GM19193 (cell line): Measurements from ENCODE around the gene PDHX.

Source experiments
- POLR2A ChIP-seq: IDR thresholded peaks from 4 replicates; pipeline ENCODE4 v1.6.1; 2011; ENCODE audit not compliant: insufficient read depth, insufficient read length; ENCODE audit errors: extremely low read depth

The PDHX gene

DNA sequence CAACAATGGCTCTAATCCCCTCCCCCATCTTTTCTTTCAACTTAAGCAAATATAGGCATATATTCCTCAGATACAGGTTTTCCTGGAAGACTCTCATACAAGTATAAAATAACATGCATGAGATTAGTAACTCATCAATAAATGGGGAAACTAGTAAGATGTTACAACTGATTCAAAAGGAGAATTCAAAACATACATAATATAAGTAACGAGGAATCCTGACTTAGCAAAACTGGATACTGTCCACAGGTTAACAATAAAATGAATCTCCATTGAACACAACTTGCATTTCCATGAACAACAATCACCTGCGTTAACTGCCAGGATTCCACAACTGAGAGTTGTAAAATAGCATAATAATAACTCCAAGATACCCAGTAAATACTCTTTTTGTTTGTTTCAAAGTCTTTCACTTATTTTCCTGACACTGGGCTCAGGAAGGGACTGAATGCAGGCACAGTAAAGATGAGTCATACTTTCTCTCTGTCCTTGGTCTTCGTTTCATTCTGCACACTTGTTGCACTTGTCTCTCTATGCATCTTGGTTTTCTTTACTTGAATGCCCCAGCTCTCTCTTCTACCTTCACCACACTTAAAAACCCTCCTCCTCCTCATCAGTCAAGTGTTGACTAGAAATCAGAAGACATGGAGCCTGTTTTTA, 8.4 kb upstream of the PDHX start:
- TF ChIP-seq POLR2A, result no peak

- TF ChIP-seq POLR2A, result no peak
Observed at GRCh38 chr11:34909415-34909814, 7.0 kb upstream of the PDHX start.

DNA sequence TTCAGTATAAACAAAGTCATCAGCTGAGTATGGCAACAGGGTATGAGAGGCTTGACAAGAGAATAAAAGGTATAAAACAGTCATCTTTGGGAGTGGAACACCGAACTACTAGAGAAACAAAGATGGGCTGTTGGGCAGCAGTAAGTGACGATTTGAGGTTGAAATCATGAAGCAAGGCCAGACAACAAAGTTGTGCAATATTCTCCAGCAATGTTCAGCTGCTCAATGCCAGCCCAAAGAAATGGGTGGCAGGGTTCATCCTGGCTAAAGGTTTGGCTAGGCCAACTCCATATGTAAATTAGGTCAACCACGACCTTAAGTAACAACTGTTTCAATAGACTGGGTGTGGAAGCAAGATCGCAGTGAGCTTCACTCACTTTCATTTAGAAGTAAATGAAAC, 6.5 kb upstream of the PDHX start:
- TF ChIP-seq POLR2A, result no peak

- no peak for TF ChIP-seq POLR2A
Observed at GRCh38 chr11:34910817-34911216, 5.6 kb upstream of the PDHX start.

- no peak for TF ChIP-seq POLR2A
Observed at GRCh38 chr11:34911676-34912075, 4.7 kb upstream of the PDHX start.

DNA sequence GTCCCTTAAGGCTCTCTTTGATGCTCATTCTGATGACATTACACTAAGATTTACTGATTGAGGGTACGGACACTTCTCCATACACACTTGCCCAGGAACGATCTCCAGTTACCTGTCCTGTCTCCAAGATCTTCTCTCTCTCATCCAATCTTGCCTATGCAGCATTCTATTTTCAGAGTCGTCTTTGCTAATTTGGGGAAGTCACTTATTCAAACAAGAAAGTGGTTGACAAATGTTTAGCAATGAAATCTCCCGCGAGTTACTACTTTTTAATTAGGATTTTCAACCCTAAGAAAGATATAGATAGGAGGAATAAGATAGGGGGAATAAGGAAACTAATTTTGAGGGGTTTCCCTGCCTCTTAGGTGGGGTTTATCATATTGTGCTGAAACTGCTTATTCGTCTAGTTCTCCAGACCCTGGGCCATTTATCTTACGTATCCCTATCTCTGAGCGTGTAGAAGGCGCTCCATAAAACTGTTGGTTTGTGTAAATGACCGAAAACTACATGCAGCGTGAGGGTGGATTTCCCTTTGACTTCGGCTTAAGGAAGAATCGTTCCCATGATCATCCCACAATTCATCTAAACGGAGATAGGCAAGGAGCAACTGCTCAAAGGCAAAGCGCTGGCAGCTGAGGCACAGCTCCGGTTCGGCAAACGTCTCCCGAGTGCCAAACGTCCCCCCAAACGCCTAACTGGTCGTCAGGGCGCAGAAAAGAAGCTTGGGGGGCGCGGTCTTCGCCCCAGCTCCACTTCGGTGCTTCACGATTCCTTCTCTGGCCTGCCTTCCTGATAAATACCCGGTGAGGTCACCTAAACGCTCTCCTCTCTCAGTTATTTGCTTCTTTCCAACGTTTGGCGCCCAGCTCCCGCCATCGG, 1.0 kb upstream of the PDHX start:
- TF ChIP-seq POLR2A, result no peak

DNA sequence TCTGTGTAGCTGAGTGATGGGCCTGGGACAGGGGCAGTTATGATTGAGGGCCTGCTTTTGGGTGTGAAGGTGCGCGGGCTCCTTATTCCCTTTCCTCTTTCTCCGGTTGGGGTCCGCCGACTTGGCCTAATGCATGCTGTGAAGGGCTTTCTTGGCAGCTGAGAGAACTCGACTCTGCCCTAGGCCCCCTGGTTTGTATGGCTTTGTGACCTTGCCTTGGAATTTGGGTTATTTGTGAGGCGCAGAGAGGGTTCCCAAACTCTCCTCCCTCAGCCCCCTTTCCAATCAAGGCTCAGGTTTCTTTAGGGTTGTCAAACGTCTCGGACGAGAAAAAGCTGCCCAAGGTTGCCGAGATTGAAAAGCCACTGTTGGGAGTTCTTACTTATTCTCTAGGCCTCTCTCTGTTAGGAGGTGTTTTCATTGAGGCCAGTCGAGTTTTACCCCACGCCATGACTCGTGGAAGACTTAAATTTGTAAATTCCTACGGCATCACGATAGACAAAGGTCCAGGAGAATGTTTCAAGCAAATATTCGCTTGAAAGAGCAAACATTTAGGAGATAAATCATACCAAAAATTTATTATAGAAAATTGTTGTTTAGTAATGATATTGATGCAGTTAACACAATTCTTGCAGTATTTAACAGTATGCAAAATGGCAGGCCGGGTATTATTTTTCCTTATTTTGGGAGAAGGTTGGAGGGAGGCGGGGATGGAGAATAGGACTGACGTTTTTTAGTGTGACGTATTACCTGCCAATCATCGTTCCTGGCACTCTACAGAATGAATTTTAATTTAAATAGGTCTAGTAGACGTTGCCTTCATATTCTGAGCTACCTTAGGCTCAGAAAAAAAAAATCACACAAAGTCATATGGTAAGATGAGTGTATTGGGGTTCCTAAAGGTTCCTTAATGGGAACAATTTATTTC, 689 bp downstream of the PDHX start:
- TF ChIP-seq POLR2A, result no peak

DNA sequence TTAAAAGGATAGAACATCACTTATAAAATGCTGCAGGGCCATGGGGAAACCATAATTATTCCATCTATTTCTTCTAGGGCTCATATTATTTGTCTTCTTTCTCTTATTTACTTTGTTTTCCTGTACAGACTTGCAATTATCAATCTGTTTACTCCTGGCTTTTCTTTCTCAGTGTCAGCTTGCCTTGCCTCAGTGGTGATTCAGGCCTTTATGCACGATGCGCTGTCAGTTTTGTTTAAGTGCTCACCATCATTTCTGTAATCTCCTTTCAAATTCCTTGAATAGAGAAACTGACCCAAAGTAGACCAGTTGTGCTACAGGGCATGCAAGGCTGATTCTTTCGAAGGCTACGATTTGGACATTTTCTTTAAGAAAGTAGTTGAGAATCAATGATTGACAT, 4.7 kb downstream of the PDHX start:
- no peak for TF ChIP-seq POLR2A

DNA sequence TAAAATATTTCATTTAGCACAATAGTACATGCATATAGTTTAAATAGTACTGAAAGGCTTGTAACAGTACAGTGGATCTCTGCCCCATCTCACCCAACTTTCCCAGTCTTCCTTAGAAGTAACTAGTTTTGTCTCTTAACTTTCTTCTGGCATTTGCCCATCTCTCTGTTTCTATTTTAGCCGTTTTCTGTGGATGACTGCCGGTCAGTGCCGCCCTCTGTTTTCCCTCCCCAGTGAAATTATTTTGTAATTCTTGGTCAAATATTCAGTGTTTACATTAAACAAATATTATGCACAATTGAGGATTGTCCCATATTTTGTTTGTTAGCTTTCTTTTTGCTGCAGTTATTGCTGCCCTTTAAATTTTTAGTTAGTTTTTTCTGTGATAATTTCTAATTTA, 8.3 kb downstream of the PDHX start:
- no peak for TF ChIP-seq POLR2A

- no peak for TF ChIP-seq POLR2A
Observed at GRCh38 chr11:34926101-34926830, 9.8 kb downstream of the PDHX start.

- TF ChIP-seq POLR2A, result no peak
Observed at GRCh38 chr11:34926831-34927132, 10.4 kb downstream of the PDHX start.

- TF ChIP-seq POLR2A, result no peak
Observed at GRCh38 chr11:34928268-34928959, 12.0 kb downstream of the PDHX start.

DNA sequence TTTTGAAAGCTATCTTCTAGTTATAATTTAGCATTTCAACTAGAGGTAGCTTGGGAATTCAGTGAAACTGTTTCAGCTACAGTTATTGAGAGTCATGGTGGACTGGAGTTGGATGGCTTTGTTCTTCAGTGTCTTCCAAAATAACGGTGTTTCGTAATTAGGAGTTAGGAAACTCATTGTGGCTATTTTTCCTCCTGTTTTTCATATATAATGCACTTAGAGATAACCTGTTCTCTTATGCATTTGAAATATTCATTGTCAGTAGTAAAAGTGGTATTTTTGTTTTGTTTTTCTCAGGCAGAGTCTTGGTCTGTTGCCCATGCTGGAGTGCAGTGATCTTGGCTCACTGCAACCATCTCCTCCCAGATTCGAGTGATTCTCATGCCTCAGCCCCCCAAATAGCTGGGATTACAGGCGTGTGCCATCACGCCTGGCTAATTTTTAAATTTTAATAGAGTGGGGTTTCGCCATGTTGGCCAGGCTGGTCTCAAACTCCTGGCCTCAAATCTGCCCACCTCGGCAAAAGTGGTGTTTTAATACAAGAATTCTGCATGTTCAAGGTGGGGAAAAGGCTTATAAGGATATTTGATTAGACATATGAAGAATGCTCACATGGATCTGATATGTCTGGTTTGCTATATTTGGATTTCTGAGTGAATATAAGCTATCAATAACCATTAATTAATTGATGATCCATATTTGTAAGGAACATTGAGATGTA, 12.7 kb downstream of the PDHX start:
- TF ChIP-seq POLR2A, result no peak
